Measurements from ENCODE around the gene ZFP14.
"Not testable (repeated sequence)": the region's sequence is repeated elsewhere in the genome, so short reads cannot be mapped to it uniquely, and the experiment has no call there.

ZFP14 gene

DNA sequence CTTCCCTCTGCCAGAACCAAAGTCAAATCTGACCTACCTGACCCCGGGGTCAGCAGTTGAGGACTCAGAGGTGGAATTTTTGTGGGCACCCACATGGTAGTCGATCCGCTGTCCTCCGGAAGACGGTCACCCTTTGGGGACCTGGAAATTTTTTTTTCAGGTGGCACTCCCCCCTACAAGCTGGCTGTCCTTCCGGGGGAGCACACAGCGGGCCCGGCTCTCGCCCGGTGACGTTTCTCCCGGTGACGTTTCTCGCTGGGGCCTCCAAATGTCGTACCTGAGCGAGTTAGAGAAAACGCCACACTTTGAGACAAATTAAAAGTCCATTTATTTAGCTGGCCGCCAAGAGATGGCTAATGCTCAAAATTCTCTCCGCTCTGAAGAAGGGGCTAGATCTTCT lies 48.8 kb downstream of the ZFP14 start:
- DNase-seq, result no peak

DNA sequence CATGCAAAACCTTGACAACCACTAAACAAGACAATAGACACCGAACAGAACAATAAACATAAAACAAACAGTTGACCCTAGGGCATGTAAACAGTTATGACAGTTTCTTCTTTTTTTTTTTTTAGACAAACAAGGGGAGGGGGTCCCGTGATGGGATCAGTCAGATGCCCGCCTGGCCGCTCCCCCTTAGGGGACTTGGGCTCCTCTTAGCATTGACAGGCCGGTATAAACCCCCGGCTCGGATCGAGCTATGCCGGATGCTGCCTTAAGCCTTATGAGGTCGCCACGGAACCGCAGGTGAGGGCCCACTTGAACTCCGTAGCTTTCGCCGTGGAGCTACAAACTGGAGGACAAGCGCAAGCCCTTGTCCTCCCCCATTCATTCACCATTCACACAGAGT lies 49.5 kb downstream of the ZFP14 start:
- DNase-seq, result not testable (repeated sequence)

DNA sequence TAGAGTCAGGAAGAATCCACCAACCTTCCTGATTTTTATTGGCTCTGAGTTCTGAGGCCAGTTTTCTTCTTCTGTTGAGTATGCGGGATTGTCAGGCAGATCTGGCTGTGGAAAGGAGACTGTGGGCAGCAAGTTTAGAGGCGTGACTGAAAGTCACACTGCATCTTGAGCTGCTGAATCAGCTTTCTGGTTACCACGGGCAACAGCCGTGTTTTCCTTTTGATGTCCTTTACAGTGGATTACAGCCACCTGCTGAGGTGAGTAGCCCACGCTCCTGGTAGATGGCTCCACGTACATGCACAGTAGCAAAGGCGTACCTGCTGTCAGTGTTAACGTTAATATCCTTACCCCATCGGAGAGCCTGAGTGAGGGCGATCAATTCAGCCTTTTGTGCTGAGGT lies 52.4 kb downstream of the ZFP14 start:
- not testable (repeated sequence) for DNase-seq

DNA sequence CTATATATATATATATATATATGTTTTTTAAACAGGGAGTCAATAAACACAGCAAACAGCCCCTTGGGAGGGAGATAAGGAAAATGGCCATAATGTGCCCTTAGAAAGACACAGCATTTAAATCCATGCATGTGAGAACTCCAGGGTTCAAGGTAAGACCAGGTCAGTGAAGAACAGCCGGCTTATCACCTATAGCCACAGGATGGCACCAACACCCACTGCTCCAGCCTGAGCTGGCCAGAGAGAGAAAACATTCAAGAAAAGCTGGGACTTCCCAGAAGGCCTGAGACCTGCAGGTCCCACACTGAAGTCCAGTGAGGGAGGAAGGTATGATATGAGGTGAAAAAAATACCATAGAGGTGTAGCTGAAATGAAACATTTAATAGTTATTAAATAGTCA lies 63.8 kb downstream of the ZFP14 start:
- not testable (repeated sequence) for DNase-seq

DNA sequence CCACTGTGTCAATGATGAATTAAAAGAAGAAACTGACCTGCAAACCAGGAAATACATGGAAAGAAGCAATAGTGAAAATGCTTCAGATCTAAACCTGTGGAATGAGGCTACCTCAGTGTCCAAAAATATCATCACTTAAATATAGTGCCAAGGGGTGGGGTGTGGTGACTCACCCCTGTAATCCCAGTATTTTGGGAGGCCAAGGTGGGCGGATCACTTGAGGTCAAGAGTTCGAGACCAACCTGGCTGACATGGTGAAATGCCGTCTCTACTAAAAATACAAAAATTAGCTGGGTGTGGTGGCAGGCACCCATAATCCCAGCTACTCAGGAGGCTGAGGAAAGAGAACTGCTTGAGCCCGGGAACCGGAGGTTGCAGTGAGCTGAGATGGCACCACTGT lies 64.9 kb downstream of the ZFP14 start:
- not testable (repeated sequence) for DNase-seq

DNA sequence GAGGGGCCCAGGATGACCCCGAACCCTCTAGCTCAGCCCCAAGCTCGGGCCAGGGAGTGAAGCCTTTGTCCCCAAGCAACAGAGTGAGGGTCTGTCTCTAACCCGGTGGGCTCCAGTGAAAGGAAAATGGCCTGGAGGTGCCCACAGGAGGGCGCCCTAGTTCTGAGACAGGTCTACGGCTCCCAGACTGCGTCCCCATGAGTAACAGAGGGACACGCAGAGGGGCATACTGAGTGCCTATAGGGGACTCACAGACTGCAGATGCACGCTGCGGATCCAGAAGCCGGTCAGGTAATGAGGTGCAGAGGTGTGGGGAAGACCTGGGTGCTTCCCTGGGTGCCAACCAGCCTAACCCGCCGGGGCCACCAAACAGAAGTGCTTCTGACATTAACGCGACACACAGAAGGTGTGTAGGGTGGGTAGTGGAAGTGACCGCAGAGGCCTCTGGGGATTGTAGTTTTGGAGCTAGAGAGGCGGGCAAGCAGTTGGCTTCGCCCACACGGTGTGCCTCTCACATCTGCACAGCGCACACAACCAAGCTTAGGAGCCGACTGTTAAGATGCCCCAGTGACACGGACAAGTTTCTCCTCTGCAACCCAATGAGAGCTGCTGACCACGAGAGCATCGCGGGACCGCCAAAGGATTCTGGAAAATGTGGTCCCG lies 67.8 kb downstream of the ZFP14 start:
- not testable (repeated sequence) for DNase-seq

DNA sequence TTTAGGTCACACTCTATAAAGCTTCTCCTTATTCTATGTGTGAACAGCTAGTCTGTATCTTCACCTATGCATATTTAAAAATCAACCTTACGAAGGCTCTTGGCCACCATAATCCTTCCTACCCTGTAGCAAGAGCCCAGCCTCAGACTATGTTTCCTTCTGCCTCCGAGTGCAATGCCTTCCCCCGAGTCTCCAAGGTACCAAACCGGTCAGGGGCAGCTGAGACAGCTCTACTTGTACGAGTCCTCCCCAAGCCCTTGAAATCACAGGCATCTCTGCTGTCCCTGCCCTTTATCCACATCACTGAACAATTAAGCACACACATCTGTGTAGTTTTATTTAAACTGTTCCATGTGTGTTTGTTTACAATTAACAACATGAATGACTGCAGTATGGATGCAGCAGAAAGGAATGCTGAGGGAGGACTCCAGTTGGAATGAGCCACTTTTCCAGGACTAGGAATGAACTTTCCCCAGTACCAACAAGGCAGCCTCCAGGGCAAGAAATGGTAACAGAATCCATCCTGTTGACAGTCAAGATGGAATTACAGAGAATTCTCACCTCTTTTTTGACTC lies 68.5 kb downstream of the ZFP14 start:
- not testable (repeated sequence) for DNase-seq

DNA sequence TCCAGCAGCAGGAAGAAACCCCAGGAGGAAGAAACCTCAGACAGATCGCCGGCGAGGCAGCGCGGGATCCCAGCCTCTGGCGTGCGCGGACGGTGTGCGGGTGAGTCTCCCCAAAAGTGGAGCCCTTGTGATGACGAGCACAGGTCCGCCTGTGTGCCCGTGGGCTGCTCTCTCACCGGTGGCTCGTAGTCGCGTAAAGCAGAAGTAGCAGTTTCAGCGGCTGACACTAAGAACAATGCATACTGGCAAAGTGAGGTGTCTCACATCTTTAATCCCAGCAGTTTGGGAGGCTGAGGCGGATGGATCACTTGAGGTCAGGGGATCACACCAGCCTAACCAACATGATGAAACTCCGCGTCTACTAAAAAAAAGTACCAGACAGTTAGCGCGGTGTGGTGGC lies 69.2 kb downstream of the ZFP14 start:
- DNase-seq, result not testable (repeated sequence)

DNA sequence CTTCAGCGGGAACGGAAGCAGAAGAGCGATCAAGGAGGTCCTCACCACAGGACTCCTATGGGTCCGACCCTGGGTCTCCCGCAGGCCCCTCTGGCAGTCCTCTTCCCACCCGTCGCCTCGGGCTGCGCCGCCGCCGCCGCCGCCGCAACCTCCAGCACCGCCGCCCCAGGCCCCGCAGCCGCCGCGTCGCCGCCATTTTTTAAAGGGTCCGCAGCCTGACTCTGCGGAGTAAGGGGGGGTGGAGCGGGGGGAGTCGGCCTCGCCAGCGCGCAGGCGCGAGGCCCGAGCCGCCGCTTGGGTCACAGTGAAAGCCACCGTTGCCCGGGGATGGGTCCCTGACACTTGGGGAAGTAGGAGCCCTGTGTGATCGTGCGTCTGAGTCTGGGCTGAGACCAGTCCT lies 69.7 kb downstream of the ZFP14 start:
- not testable (repeated sequence) for DNase-seq

DNA sequence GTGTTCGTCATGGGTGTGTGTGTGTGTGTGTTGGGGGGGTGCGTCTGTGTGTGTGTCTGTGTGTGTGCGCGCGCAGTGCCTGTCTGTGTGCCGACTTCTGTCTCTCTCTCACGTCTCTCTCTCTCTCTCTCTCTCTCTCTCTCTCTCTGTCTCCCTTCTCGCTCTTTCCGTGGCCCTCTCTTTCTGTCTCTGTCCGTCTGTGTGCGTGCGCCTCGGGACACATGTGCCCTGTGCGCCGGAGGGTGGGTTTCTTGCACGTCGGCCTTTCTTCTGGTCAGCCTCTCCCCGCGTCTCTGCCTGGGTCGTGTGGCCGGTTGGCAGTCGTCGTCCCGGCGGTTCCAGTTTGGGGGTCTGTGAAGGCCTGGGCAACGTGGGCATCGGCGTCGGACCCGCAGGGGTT lies 86.7 kb downstream of the ZFP14 start:
- DNase-seq, result not testable (repeated sequence)

Measured in NCI-H1417 treated with DMSO at 0.1 percent for 48 hours (cell line).